Measurements from ENCODE around the gene PAOX.

Gene PAOX

DNA sequence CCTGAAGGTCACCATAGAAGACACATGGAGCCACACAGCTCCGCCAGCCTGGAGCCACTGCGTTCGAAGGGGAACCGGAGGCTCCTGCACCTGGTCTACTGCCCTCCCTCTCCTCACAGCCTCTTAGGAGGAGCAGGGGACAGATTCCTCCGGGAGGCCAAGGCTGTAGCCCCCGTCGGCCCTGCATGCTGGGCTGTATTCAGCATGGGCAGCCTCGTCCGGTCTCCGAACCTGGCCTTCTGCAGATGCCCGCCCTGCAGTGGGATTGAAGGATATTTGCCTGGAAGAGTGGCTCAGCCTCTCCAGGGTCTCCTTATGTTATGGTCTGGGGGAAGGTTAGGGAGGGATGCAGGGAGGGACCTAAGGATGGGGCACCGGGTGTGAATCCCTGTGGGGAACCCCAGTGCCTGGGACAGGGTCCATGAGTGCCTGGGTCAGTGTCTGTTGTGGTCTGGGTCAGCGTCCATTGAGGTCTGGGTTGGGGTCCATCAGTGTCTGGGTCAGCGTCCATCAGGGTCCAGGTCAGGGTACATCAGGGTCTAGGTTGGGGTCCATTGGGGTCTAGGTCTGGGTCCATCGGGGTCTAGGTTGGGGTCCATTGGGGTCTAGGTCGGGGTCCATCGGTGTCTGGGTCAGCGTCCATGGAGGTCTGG lies 61.7 kb downstream of the PAOX start:
- no peak for DNase-seq
